GM04503 (cell line): ENCODE data around the gene SH3GL2.

Experiments
- DNase-seq: peaks from one replicate; pipeline ENCODE4 v3.0.0-alpha.2; 2012; ENCODE audit warnings: low read depth

Gene SH3GL2

DNA sequence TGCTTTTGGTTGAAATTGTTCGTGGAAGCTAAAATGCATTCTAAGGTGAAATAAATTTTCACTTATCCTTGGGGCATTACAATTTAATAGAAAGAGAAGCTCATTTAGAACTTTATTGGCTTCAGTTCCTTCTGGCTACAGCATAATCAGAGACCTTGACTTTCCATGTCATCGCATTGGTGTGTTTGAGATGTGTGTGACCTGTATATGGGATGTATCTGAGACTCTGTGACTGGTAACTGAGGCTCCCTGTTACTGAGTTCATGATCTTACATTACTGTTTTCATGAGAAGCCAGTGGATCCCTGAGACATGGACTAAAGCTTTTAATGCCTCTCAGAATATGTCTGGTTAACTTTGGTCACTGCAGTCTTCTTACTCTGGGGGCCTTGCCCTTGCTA is 32.5 kb downstream of the SH3GL2 start:
- no peak for DNase-seq

DNA sequence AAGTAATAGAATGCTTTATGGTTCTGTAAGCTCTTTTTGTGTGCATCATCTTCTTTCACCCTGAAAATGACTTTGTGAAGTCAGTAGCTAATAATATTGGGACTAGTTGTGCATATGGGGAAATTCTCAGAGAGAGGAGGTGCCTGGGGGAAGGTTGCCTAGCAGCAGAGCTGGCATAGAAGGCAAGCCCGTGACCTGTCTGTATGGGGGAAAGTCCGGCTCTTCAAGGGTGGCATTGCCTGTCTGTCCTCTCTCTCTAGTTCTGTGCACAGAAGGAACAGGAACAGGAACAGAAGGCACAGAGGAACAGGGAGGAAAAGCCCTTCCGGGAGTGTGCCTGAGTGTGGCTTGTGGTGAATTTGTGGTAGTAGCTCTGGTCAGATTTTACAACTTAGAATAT is 33.1 kb downstream of the SH3GL2 start:
- no peak for DNase-seq

DNA sequence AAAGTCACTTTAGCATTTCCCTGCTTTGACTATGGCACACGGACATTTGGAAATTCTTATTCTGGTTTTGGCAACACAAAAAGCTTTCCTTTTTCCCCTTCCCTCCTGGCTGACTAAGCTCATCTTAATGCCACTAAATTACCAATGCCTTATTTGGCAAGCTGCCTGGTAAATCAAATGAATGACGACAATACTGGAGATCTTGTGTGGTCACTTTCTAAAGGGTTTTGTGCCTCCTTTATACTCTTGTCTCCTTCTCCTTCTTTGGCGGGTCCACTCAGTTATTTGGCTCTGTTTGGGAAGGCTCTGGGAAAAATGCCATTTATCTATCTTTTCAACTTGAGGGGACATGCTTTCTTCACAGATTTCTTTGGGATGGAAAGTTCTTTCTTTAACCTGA is 34.9 kb downstream of the SH3GL2 start:
- no peak for DNase-seq

DNA sequence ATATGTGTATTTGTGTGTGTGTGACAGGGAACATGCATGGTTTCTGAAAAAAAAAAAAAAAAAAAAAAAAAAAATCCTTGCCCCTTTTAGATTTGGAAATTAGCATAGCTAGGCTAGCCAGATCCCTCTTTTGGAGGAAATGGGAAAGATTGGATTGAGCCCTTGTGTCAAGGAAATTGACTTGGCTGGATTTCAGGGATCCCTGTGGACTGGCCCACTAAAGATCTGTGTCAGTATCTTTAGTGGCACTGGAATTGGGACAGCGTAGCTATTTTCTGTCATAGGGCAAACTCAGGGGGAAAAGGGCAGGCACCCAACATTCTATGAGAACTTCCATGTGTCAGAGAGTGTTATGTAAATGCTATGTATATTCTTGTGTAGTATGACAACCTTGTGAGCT is 35.4 kb downstream of the SH3GL2 start:
- DNase-seq: no peak

DNA sequence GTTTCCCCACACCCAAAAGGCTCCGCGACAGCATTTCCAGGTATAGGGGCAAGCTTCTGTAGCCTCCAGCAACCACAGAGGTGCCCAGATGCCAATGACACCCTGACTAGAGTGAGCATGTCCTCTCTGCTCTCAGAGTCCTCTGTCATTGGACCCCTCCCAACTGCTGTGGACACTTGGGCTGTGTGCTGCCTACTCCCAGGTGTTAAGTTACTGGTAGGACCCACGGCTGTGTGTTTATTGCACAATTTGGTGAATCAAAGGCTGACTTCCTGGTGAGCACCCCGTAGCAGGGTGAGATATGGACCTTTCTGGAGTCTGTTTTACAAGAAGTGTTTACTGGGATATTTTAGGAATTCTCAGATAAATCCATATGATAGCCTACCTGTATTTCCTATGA is 36.0 kb downstream of the SH3GL2 start:
- DNase-seq: no peak

DNA sequence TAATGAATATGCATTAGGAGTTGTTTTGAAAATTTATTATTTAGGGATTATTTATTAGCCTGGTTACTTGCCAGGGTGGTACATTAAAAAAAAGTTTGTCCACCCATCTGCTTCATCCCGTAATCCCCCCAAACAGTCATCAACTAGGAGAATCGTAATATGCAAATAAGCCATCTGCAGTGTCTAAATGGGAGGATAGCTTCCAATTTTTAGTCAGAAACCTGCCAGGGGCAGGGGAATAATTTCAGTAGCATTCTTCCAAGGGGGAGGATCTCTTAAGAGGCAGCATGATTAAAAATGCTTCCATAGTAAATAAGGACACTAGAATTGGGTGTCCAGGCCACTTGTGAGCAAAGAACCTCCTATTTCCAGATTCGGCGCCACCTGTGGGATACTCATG is 43.3 kb downstream of the SH3GL2 start:
- no peak for DNase-seq

DNA sequence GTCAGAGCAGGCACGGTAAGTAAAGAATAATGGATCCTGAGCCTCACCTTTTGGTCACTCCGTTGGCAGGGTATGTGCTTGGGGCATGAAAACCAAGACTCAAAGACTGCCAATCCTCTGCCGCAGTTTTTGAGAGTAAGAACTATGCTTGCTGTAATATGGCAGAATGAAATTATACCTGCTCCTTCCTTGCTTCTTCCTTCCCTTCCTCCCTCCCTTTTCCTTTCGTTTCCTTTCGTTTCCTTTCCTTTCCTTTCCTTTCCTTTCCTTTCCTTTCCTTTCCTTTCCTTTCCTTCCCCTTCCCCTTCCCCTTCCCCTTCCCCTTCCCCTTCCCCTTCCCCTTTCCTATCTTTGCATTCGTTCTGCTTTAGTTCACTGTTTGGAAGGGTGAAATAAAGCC is 43.9 kb downstream of the SH3GL2 start:
- DNase-seq: no peak

DNA sequence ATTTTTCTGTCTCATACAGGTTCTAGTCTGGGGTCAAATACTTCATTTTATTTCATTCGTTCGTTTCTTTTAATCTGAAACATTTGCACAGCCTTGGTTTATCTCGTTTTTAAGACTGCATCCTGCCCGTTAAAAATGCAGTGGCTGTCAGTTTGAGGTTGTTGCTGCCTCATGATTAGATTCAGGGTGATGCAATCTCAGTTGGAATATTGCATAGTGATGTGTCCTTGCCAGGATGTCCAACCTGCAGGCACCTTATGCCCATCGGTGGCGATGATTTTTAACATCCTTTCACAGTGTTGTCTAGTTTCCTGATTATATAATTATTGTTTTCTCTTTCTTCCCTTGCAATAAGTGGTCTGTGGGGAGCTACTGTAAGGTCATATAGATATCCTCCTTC is 45.1 kb downstream of the SH3GL2 start:
- no peak for DNase-seq

DNA sequence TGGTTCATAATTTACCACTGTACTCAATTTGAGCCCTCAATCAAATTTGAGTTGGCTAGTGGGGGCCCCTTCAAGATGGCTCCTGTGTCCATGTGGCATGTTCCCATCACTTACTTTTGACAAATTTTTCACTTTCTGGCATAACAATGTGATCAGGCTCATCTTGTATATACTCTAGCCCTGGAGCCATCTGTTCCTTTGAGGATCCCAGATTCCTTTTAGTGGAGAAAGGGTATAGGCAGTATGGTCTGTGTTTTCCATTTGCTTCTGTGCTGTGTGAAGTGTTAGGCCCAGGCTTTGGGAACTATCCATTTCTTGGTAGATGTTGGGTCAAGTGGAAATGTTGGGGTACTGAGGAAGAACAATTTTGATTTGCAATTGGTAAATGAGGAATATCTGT is 45.7 kb downstream of the SH3GL2 start:
- no peak for DNase-seq

DNA sequence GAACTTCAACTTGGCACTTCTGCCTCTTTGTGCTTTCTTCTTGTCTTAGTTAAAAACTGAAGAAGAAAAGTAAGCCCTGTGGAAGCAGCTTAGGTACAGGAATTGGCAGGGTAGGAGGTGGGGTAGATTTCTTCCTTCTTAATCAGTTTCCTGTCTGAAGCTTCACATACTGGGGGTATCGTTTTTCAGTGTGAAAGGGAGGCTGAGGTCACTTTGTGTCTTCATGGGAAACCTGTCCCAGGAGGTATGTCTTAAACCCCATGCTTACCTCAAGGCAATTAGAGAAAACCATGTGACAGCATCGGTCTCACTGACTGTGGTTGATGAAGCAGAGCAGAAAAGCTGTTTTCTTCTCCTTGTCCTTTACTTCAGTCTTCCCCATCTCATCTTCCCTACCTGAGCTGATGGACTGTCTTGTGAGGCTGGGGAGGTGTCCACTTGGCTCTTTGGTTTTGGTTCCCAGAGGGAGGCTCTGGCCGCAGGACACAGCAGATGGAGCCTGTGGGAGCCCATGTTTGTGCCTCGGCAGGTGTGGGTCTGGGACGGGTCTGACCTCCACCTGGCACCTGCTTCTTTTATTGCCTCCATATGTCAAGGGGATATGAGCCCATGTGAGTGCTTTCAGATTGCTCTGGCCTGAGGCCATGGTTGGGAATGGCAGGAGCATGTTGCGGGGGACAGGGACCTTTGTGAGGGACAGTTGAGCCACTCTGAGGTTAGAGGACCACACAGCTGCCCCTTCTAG is 47.0 kb downstream of the SH3GL2 start:
- no peak for DNase-seq

DNA sequence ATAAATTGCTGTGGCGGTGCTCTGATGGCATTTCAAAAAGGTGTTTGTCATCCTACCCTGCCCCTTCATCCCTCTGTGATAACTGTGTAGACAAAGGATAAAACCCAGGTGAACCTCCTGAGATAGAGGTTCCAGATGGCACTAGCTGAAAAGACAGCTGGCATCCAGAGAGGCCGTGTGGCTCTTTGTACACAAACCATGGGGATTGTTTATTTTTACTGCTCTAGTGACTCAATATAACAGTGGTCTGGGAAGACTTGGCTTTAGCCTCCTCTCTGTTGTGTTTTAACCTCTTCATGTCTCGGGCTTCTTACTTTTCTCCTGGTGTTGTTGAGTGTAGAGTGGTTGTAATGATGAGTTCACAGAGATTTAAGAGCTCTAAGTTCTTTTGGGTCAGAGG is 48.8 kb downstream of the SH3GL2 start:
- DNase-seq: no peak

DNA sequence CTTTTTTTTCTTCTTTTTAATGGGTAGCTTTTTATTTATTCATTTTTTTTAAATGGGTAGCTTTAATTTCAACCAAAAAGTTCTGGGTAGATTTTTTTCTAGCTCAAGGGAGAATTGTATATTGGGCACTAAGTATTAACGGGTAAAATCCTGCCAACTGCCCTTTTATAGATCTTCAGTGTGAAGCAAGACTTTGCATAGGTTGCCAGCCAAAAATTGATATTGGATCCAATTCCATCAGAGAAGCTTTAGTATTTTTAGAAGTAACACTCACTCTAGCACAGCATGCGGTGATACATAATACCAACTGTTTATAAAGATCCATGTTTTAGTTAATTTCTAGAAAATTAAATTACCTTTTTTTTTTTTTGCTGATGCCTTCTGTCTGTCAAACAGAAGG is 49.8 kb downstream of the SH3GL2 start:
- no peak for DNase-seq

DNA sequence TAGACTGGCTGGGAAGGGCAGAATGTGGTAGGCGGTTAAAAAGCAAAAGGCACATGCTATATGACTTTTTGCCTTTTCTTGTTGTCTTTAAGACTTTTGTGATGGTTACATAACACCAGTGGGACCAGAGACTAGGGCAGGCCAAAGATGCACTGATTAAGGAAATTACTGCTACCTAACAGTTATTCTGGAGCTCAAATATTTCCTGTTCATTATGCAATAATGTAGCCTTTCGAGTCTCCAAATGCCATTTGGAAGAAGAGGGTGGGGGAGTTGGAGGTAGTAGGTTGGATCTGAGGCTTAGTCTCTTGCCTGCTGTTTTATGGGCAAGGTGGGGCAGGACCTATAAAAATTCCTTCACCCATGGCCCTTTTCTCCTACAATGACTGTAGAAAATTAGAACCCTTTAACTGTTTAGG is 51.7 kb downstream of the SH3GL2 start:
- DNase-seq: no peak

DNA sequence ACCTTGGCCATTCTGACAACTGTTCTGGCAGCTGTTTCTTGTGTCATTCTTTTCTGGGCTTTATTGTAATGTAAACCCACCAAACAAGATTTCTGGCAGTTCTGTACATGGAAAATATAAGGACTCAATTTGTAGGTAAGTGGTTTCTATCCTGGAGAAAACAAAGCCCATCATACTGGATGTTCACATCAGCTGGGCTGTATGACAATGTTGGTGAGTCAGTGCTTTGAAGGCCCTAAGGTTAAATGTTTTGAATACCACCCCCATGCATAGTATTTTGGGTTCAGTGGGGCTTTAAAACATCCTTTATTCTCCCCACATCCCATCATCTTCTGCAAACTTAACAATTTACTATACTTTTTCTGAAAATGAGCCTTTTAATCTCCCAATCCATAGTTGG is 52.5 kb downstream of the SH3GL2 start:
- DNase-seq: no peak

DNA sequence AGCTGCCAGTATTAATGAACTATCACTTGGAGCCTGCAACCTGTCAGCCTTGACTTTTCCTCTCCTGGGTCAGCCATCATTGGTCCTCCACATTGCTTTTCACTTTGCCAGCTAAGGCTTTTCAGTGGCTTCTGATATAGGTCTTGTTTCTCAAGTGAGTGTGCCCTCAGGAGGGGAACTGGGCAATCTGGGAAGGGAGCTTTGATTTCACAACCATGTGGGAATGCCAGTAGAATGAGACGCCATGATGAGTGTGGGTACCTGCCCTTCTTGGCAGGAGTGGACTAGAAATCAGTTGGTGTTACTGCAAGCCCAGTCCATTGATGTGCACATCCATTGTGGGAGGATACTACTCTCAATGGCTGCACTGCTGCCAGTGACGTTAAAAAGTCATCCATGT is 54.1 kb downstream of the SH3GL2 start:
- DNase-seq: no peak

DNA sequence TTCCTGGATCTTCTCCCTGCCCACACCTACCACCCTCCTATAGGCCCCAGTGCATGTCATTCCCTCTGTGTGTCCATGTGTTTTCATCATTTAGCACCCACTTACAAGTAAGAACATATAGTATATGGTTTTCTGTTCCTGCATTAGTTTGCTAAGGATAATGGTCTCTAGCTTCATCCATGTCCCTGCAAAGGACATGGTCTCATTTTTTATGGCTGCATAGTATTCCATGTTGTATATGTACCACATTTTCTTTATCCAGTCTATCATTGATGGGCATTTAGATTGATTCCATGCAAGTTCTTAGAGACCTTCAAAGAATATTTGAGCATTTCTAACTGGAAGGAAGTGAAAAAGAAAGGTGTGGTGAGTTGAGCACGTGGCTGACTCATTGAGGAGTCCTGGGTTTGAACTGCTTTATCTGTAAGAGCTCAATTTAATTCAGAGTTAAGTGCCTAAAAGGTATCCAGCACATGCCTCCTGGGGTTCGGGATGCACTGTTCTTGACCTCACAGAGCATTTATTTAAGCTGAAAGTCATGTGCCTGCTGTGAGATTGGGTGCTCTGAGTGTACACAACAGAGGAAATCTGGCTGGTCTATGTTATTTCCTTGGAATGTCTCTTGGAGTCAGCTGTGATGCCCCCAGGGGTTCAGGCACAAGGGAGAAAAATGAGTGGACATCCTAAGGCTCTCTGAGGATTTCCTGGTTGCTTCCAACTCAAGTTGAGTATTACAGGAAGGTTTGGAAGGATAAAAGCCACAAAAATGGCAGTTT is 56.4 kb downstream of the SH3GL2 start:
- no peak for DNase-seq

DNA sequence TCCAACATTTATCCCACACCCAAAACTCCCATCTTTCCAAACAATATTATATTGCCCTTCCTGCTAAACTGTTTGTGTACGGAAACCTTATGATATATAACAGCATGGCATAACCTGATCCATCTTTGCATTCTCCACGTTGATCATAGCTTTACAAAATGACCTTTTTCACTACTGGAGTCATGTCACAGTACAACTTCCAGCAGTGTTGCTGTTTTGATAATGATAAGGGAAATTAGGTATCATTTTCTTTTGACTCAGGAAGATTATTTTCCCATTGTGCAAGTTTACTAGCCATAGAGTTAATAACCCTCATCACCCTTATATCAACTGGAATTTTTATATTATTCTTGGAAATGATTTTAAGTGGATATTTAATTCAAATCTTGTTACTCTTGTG is 57.5 kb downstream of the SH3GL2 start:
- no peak for DNase-seq

DNA sequence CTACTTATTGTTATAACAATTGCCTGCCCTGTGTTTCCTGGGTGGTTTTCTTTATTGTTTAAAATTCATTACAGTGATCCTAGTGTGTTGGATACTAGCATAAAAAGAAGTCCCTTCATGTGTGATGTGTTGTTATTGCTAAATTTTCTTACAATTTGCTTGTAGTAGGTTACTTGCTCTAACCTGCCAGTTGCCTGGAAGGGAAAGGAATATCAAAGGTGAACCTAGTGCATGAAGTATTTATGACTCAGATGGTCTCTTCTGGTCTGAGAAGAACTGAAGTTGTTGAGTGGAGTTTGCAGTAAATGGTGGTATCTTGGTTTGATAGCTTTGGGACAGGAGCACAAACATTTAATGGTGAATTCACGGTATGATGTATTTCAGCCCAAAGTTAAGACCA is 58.0 kb downstream of the SH3GL2 start:
- no peak for DNase-seq

DNA sequence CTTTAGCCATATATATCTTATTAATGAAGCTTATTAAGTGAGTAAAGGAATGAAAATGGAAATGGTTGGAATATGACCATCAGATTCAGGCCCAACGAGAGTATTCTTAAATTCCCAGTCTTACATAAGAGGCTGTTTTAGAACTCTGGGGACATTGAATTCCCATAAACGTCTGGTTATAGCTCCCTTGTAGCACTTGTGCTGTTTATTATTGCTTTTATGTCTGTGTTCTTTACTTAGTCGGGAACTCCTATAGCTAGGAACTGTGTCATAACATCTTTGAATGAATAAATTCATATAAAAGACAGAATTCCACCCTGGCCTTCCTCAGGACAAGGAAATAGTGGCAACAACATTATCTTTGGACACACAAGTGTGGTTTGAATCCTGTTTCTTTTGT is 58.4 kb downstream of the SH3GL2 start:
- no peak for DNase-seq

DNA sequence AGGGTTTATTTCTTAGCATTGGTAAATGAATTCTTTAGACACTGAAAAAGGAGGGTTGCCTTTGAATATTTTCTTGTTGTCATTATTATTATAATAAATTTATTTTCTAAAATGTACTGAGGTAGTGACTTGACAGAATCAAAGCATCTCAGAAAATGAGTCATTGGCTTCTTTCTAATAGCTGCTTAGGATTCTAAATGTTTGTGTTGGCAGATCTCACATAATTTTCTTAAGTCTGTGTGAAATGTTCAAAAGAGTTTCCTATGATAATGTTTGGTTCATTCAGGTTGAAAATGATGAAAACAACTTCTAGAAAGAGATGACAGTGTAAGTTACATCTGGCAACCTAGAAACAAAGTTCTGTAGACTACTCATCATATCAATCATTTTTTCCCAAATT is 69.7 kb downstream of the SH3GL2 start:
- no peak for DNase-seq

DNA sequence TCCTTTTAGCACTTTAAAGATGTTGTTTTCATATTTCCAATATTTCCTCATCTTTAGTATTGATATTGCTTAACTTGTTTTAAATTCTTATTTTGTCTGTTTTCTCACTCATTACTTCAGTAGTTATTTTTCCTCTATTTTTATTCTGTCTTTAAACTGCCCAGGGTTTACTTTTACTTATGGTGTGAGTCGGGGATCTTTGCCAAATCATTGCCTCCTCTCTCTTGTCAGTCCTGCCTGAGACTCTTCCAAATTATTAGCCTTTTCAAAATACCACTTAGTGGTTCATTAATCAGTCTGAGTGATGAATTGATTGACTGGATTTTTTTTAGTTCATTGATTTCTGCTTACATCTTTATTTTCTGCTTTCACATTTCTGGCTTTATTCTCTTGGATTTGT is 72.9 kb downstream of the SH3GL2 start:
- no peak for DNase-seq

DNA sequence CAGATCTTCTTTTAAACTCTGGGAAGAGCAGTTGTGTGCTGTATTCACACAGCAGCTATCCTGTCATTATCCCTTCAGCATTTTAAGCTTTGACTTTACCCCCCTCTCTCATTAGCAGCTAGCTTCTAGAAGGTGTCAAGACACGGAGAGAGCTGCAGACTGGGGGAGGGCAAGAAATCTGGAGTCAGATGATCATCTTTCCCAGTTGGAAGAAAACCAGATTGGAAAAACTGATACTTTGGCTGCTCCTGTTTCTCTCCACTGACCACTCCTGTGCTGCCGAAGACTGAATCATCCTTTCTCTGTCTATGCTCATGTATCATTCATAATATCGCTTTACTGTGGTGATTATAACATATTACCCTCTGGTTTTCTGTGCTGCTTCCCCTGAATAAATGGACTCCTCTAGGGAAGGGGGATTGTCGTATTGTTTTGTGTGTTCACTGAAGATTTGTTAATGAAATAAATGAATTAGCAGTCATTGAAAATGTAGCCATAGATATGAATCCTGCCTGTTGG is 75.1 kb downstream of the SH3GL2 start:
- DNase-seq: no peak

DNA sequence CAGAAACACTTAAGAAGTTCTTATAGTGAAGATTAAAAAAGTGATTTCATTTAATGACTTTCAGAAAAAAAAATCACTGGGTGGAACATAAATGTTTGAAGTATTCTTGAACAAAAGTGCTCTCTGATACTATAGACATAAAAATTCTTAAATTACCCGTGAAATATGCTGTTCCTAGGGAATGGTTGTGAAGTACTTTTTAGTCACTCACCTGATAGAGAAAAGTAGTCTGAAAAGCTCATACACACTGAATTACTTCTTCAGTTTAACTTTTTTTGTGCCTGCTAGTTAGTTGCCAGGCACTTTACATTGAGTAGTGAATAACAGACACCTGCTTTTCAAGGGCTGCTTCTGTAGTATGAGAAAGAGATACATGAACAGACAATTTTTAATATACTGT is 78.0 kb downstream of the SH3GL2 start:
- no peak for DNase-seq

DNA sequence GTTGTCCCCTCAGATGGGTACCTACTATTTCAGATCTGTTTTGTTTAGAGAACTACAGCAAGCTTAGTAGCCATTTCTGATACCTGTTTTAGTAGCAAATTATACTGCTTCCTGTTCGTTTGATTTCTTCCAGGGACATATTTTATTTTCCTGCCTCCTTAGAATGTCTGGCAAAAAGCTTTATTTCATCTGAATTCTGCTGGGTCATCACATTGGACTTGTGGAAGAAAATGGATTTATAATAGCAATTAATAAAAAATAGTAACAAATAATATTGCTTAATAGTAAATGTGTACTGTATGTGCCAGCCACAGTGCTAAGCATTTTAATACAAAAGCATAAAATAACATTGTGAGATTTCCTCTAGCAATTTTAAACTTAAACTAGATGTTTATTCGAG is 79.4 kb downstream of the SH3GL2 start:
- DNase-seq: no peak
